NCI-H2227 (cell line): ENCODE results near the gene DDA1.

Experiments used
- DNase-seq: peaks from one replicate; lab custom pipeline; 2025; ENCODE audit not compliant: unreplicated experiment; lab: John Stamatoyannopoulos, UW

The DDA1 gene

GRCh38 chr19:17328517-17329365, 19.4 kb downstream of the DDA1 start:
- no peak for DNase-seq

DNA sequence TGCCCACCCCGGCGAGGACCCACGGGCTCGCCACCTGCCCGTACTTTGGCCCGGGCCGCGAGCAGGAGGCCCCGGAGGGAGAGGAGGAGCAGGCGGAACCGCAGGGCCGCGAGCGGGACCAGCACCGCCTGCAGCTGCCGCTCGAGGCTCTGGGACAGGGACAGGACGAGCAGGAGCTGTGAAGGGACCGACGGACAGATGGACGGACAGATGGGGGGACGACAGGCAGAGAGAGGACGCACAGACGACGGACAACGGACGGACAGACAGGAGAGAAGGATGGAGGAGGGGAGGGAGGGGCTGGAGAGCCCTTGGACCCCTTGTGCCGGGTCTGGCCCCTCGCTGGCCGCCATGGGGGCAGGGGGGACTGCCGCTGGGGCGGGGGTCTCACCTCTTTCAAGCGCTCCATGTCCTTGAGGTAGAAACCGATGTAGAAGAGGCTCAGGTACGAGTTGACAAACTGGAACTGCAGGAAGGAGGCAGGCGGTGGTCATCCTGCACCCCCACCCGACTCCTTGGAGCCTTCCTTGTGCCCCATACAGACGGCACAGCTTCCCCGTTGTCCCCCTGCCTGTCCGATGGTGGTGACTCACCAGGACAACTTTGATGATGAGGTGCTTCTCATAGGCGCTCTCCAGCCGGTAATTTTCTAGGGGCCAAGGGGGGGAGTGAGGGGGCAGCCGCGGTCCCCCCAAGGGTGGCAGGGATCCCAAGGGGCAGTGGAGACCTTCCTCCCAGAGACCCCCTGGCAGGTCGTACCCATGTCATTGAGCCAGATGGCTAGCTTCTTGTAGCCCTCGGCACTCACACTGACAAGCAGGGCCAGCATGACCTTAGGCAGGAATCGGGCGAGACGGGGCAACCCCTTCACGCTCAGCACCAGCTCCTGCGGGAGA, 20.3 kb downstream of the DDA1 start:
- no peak for DNase-seq

GRCh38 chr19:17330262-17331044, 21.1 kb downstream of the DDA1 start:
- no peak for DNase-seq

DNA sequence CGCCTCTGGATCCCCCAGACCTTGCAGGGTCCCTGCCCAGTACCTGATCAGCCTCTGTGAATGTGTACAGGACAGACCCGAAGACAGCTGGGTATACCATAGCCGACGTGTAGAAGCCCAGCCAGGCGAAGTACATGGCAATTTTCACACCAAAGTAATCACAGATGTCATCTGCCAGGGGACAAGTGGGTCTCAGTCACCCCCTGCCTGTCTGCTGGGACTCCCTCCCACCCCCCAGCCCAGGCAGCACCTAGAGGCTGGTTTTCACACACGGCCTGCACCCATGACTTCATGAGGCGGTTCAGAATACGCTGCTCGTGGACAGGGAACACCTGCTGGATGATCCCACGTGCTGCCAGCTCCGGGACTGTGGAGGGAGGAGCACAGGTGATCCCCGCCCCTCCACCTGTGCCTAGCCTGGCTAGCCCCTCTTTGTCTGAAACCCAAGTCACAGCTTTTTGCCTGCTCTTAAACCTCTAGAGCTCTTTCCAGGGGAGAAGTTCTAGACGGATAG, 21.7 kb downstream of the DDA1 start:
- DNase-seq, result no peak

GRCh38 chr19:17332360-17332676, 23.0 kb downstream of the DDA1 start:
- no peak for DNase-seq

DNA sequence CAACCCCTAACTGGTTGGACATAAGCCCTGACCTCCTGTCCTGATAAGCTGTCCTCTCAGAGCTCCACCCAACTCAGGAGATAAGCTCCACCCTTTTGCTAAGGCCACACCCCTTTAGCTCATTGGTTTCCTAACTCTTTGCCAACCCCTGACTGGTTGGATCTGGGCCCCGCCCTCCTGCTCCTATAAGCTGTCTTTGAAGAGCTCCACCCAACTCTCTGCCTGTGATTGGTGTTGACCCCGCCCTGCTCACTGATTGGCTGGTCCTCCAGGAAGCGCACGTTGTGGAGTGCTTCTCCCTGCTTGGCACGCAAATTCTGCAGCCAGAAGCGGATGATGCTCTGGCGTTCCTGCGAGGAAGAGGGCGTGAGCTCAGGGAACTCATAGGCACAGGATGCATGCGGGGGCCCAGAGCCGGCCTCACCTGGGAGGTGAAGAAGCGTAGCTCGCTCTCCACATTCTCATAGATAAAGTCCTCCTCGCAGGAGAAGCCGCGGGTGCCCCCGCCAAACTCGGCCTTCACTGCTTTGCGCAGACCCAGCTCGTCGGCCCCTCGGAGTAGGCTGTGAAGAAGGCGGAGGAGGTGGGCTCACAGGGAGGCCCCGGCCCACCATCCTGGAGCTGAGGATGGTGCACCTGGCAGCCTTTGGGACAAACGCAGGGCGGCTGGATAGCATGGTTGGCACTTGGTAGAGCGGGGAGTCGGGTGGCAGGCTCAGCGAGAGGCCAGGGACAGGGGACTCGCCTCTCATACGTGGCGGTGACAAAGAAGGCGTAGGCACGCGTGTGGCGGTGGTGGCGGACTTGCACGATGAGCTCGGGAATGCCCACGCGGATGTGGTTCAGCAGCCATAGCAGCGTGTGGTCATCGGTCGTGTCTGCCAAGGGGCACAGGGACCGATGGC, 23.6 kb downstream of the DDA1 start:
- DNase-seq, result peak; percentile 43

GRCh38 chr19:17333611-17334413, 24.4 kb downstream of the DDA1 start:
- peak; percentile 28 for DNase-seq

DNA sequence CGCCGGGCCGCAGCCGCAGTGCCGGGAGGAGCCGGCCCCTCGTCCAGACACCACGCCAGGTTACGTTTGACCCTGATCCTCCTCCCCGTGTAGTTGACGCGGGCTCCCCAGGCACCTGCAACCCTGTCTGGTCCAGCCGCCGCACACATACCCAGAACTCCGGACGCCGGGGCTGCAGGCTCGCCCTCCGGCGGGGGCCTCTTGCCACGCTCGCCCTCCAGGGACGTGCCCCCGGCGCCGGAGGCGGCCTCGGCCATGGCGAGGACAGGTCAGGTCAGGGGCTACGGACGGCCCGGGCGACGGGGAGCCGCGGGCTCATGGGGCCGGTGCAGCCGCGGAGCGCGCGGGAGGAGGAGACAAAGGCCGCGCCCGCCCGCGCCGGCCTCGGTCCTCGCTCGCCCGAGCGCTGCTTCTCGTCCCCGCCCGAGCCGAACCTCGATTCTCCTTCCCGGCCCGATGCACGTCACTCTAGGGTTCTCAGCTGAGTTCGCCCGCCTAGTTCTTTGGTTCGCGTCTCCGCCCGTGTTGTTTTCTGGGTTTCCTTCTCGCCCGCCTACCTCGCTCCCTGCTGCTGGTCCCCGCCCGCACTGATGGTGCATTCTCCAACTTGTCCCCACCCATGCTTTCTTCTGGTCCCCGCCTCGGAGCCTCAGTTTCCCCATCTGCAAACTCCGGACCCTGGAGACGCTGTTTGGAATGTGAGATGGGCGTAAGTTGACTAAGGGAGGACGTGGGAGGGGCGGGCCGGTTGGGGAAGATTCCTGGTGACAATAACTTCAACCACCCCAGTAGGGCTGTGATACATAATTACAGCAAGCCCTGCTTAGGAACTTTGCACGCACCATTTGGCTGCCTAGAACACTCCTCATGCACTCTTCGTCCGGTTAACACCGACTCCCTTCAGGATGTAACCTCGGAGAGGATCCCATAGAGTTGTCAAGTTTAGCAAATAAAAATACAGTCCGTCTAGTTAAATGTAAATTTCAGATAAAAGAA, 25.3 kb downstream of the DDA1 start, which contains the start of gene ANO8:
Gene ANO8, minus strand, starts transcription at position 442 of the 996 bp plus-strand sequence. Its CDS starts 185 bp downstream, at position 257.
- DNase-seq, result peak; percentile 97

GRCh38 chr19:17335575-17335974, 26.2 kb downstream of the DDA1 start:
- DNase-seq, result no peak

GRCh38 chr19:17336872-17337674, 27.7 kb downstream of the DDA1 start, which contains the start of gene GTPBP3:
GTPBP3 (plus strand) TSS chr19:17337553; CDS start chr19:17337612, 59 bp downstream.
- DNase-seq, result peak; percentile 97

GRCh38 chr19:17337675-17338432, 28.5 kb downstream of the DDA1 start:
- peak; percentile 26 for DNase-seq

DNA sequence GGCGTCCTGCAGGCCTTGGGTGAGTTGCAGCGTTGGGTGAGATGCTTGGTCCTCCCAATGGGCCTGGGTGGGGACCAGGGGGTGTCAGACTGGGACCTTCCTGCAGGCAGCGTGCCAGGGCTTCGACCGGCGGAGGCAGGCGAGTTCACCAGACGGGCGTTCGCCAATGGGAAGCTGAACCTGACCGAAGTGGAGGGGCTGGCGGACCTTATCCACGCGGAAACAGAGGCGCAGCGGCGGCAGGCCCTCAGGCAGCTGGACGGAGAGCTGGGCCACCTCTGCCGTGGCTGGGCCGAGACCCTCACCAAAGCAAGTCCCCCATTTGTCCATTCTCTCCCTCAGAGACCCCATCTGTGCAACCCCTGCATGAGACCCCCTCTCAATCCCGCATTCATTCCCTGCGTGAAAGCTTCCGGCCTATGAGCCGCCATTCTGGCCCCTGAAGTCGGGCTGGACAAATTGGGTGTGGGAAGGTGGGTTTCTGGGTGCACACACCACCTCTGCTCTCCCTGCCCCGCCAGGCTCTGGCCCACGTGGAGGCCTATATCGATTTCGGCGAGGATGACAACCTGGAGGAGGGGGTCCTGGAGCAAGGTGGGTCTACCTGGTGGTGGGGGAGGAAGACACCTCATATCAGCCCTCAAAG, 29.2 kb downstream of the DDA1 start:
- DNase-seq, result no peak

- DNase-seq, result no peak
These were observed 29.9 kb downstream of the DDA1 start for GRCh38 chr19:17339088-17339741.

- DNase-seq, result no peak
These were observed 31.0 kb downstream of the DDA1 start for GRCh38 chr19:17340302-17340870.

- DNase-seq, result no peak
These were observed 31.6 kb downstream of the DDA1 start for GRCh38 chr19:17340871-17341357.
